GM12878 (cell line): ENCODE results near the gene MARCHF2.

Source experiments
- ZNF24 ChIP-seq: fragments of 450-650 bp; IDR thresholded peaks from 2 replicates; pipeline ENCODE4 v1.6.1; 2017; ENCODE audit warnings: antibody characterized with exemption, mild to moderate bottlenecking
- TF ChIP-seq, protein P1 (sequence below): fragments of 450-650 bp; IDR thresholded peaks from 2 replicates; pipeline ENCODE4 v1.6.1; 2016; ENCODE audit warnings: mild to moderate bottlenecking

DNA sequence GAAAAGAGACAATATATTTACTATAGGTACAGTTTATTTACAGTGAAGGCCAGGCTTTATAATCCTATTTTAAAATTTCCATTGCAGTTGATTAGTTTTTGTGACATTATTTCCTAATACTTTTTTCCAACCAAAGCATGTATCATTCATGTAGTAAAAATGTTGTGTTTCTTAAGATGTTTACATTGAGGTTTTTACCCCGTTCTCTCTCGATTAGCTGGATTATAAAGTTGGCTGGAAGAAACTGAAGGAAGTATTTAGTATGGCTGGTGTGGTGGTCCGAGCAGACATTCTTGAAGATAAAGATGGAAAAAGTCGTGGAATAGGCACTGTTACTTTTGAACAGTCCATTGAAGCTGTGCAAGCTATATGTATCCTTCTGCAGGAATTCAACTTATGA lies 52.9 kb downstream of the MARCHF2 start:
- TF ChIP-seq, protein P1, sequence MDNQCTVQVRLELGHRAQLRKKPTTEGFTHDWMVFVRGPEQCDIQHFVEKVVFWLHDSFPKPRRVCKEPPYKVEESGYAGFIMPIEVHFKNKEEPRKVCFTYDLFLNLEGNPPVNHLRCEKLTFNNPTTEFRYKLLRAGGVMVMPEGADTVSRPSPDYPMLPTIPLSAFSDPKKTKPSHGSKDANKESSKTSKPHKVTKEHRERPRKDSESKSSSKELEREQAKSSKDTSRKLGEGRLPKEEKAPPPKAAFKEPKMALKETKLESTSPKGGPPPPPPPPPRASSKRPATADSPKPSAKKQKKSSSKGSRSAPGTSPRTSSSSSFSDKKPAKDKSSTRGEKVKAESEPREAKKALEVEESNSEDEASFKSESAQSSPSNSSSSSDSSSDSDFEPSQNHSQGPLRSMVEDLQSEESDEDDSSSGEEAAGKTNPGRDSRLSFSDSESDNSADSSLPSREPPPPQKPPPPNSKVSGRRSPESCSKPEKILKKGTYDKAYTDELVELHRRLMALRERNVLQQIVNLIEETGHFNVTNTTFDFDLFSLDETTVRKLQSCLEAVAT, result no peak
- no peak for TF ChIP-seq ZNF24
